GM23338 (cell line): ENCODE measurements around the gene SHISA3. TPM values are rescaled to one million over a fixed set of nuclear protein-coding genes. Genes with fewer than 3 reads are reported as not detected.

ENCODE experiments used
- ATAC-seq: fragments of 200-7000 bp; cut with Tn5 transposase; 3 replicates; pipeline ENCODE4 v1.9.1; 2020
- DNase-seq: peaks from one replicate; pipeline ENCODE4 v3.0.0-alpha.2; 2015; ENCODE audit warnings: low spot score
- H2AFZ ChIP-seq: fragments of 200-600 bp; sonication (generic); 2 replicates; pipeline ENCODE4 v1.8.0; 2016; ENCODE audit warnings: antibody characterized with exemption, mild to moderate bottlenecking, moderate library complexity
- H3F3A ChIP-seq: fragments of 200-600 bp; sonication (generic); replicated peaks from 2 replicates; pipeline ENCODE4 v1.8.0; 2017; ENCODE audit warnings: antibody characterized with exemption, mixed run types, low read depth
- H3K27ac ChIP-seq: fragments of 200-600 bp; sonication (generic); 2 replicates; pipeline ENCODE4 v1.6.1; 2016; ENCODE audit warnings: low read depth
- H3K27me3 ChIP-seq: fragments of 200-600 bp; sonication (generic); 2 replicates; pipeline ENCODE4 v1.8.0; 2016; ENCODE audit warnings: mild to moderate bottlenecking, mixed run types, moderate library complexity; ENCODE audit not compliant: insufficient read depth
- H3K36me3 ChIP-seq: fragments of 200-600 bp; sonication (generic); 2 replicates; pipeline ENCODE4 v1.8.0; 2016; ENCODE audit warnings: mild to moderate bottlenecking; ENCODE audit not compliant: insufficient read depth
- H3K4me1 ChIP-seq: fragments of 200-600 bp; sonication (generic); 2 replicates; pipeline ENCODE4 v1.8.0; 2016; ENCODE audit warnings: mild to moderate bottlenecking, moderate library complexity; ENCODE audit not compliant: insufficient read depth
- H3K4me2 ChIP-seq: fragments of 200-600 bp; sonication (generic); 2 replicates; pipeline ENCODE4 v1.7.1; 2017; ENCODE audit warnings: mixed run types
- H3K4me3 ChIP-seq: fragments of 200-600 bp; sonication (generic); 2 replicates; pipeline ENCODE4 v1.6.1; 2016; ENCODE audit warnings: mixed run types
- H3K79me2 ChIP-seq: fragments of 200-600 bp; sonication (generic); replicated peaks from 2 replicates; pipeline ENCODE4 v1.8.0; 2017; ENCODE audit warnings: mild to moderate bottlenecking; ENCODE audit not compliant: insufficient read depth
- H3K9me2 ChIP-seq: fragments of 200-600 bp; sonication (generic); 2 replicates; pipeline ENCODE4 v1.8.0; 2017; ENCODE audit not compliant: insufficient read depth
- H4K20me1 ChIP-seq: fragments of 200-600 bp; sonication (generic); replicated peaks from 2 replicates; pipeline ENCODE4 v1.8.0; 2017; ENCODE audit warnings: mild to moderate bottlenecking; ENCODE audit not compliant: insufficient read depth
- H3K27ac Mint-ChIP-seq: 2 replicates; pipeline ENCODE4 v1.8.0; 2020; ENCODE audit warnings: inconsistent platforms, mild to moderate bottlenecking, moderate library complexity, mixed read lengths
- H3K27me3 Mint-ChIP-seq: 3 replicates; pipeline ENCODE4 v1.8.0; 2022; ENCODE audit warnings: low read depth, mild to moderate bottlenecking, moderate library complexity, mixed read lengths, inconsistent platforms; ENCODE audit not compliant: insufficient read depth, poor library complexity
- H3K36me3 Mint-ChIP-seq: 3 replicates; pipeline ENCODE4 v1.8.0; 2021; ENCODE audit warnings: low read depth, mild to moderate bottlenecking, inconsistent platforms, moderate library complexity, mixed read lengths
- H3K4me1 Mint-ChIP-seq: 3 replicates; pipeline ENCODE4 v1.8.0; 2020; ENCODE audit warnings: mild to moderate bottlenecking, inconsistent platforms, mixed read lengths
- H3K4me3 Mint-ChIP-seq: 3 replicates; pipeline ENCODE4 v1.8.0; 2021; ENCODE audit warnings: moderate library complexity, mild to moderate bottlenecking, inconsistent platforms, mixed read lengths
- H3K9me3 Mint-ChIP-seq: 3 replicates; pipeline ENCODE4 v1.8.0; 2020; ENCODE audit warnings: moderate library complexity, mild to moderate bottlenecking, inconsistent platforms, mixed read lengths
- CREB1 ChIP-seq: fragments of 250-450 bp; sonication (Bioruptor Pico); IDR thresholded peaks from 2 replicates; pipeline ENCODE4 v1.5.0; 2020; ENCODE audit warnings: low read depth, mild to moderate bottlenecking, moderate library complexity
- EZH2 ChIP-seq: fragments of 200-600 bp; sonication (generic); IDR thresholded peaks from one replicate; pipeline ENCODE4 v1.8.0; 2017; ENCODE audit warnings: antibody characterized with exemption, mild to moderate bottlenecking, low read depth; ENCODE audit not compliant: unreplicated experiment
- JUNB ChIP-seq: IDR thresholded peaks from one replicate; pipeline ENCODE4 v1.6.1; 2016; ENCODE audit warnings: antibody characterized with exemption; ENCODE audit not compliant: unreplicated experiment
- NANOG ChIP-seq: IDR thresholded peaks from 2 replicates; pipeline ENCODE4 v1.6.1; 2016; ENCODE audit warnings: antibody characterized with exemption, borderline replicate concordance
- POLR2AphosphoS5 ChIP-seq: IDR thresholded peaks from 2 replicates; pipeline ENCODE4 v1.6.1; 2016; ENCODE audit warnings: antibody characterized with exemption, low read depth
- ZNF114 ChIP-seq: fragments of 250-450 bp; sonication (Bioruptor Pico); IDR thresholded peaks from 2 replicates; pipeline ENCODE4 v1.5.0; 2020; ENCODE audit warnings: mild to moderate bottlenecking, moderate library complexity
- ZNF331 ChIP-seq: fragments of 250-450 bp; sonication (Bioruptor Pico); IDR thresholded peaks from 2 replicates; pipeline ENCODE4 v1.5.0; 2020; ENCODE audit warnings: low read depth, mild to moderate bottlenecking, moderate library complexity
- polyA plus RNA-seq: library from polyadenylated mRNA; unstranded; fragments of >200 nt; fragmentation: Nextera tagmentation; extraction: Ambion mirVana; gene quantifications from 2 replicates; pipeline ENCODE4 v1.2.1, GENCODE V29; 2016
- total RNA-seq: library from RNA; depleted of rRNA; stranded (reverse); fragments of >200 nt; shearing (Covaris generic); gene quantifications from 2 replicates; pipeline ENCODE4 v1.2.3, GENCODE V29; 2014; rRNA removed
- TF ChIP-seq, protein P1 (sequence below): fragments of 250-450 bp; sonication (Bioruptor Pico); IDR thresholded peaks from 2 replicates; pipeline ENCODE4 v1.5.0; 2020; ENCODE audit warnings: mild to moderate bottlenecking, moderate library complexity
- TF ChIP-seq, protein P2 (sequence below): IDR thresholded peaks from 2 replicates; pipeline ENCODE4 v1.6.1; 2016; ENCODE audit warnings: antibody characterized with exemption

The SHISA3 gene
- total and polyA plus RNA-seq, 2 experiments from 2014 or later: 4.4 to 5.0 TPM

DNA sequence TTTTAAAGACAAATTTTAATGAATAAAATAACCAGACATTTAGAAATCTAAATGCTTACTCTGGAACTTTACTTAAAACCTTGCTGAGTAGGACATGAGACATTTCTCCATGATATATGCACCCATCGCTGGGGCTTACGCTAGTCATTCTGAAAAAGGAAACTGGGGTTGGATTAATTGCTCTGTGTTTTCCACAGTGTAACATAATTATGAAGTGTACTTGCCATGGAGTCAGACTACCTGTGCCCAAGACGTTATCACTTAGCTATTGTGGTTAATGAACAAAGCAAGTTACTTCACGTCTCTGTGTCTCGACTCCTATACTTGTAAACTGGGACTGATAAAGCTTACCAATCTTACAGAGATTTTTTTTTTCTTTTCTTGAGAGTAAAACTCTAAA is 47.8 kb downstream of the SHISA3 start (continued):
- TF ChIP-seq, protein P1, sequence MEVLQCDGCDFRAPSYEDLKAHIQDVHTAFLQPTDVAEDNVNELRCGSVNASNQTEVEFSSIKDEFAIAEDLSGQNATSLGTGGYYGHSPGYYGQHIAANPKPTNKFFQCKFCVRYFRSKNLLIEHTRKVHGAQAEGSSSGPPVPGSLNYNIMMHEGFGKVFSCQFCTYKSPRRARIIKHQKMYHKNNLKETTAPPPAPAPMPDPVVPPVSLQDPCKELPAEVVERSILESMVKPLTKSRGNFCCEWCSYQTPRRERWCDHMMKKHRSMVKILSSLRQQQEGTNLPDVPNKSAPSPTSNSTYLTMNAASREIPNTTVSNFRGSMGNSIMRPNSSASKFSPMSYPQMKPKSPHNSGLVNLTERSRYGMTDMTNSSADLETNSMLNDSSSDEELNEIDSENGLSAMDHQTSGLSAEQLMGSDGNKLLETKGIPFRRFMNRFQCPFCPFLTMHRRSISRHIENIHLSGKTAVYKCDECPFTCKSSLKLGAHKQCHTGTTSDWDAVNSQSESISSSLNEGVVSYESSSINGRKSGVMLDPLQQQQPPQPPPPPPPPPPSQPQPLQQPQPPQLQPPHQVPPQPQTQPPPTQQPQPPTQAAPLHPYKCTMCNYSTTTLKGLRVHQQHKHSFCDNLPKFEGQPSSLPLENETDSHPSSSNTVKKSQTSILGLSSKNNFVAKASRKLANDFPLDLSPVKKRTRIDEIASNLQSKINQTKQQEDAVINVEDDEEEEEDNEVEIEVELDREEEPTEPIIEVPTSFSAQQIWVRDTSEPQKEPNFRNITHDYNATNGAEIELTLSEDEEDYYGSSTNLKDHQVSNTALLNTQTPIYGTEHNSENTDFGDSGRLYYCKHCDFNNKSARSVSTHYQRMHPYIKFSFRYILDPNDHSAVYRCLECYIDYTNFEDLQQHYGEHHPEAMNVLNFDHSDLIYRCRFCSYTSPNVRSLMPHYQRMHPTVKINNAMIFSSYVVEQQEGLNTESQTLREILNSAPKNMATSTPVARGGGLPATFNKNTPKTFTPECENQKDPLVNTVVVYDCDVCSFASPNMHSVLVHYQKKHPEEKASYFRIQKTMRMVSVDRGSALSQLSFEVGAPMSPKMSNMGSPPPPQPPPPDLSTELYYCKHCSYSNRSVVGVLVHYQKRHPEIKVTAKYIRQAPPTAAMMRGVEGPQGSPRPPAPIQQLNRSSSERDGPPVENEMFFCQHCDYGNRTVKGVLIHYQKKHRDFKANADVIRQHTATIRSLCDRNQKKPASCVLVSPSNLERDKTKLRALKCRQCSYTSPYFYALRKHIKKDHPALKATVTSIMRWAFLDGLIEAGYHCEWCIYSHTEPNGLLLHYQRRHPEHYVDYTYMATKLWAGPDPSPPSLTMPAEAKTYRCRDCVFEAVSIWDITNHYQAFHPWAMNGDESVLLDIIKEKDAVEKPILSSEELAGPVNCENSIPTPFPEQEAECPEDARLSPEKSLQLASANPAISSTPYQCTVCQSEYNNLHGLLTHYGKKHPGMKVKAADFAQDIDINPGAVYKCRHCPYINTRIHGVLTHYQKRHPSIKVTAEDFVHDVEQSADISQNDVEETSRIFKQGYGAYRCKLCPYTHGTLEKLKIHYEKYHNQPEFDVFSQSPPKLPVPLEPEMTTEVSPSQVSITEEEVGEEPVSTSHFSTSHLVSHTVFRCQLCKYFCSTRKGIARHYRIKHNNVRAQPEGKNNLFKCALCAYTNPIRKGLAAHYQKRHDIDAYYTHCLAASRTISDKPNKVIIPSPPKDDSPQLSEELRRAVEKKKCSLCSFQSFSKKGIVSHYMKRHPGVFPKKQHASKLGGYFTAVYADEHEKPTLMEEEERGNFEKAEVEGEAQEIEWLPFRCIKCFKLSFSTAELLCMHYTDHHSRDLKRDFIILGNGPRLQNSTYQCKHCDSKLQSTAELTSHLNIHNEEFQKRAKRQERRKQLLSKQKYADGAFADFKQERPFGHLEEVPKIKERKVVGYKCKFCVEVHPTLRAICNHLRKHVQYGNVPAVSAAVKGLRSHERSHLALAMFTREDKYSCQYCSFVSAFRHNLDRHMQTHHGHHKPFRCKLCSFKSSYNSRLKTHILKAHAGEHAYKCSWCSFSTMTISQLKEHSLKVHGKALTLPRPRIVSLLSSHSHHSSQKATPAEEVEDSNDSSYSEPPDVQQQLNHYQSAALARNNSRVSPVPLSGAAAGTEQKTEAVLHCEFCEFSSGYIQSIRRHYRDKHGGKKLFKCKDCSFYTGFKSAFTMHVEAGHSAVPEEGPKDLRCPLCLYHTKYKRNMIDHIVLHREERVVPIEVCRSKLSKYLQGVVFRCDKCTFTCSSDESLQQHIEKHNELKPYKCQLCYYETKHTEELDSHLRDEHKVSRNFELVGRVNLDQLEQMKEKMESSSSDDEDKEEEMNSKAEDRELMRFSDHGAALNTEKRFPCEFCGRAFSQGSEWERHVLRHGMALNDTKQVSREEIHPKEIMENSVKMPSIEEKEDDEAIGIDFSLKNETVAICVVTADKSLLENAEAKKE (CRISPR knock-in tag): no peak
- TF ChIP-seq CREB1 (CRISPR knock-in tag): no peak
- TF ChIP-seq, protein P2, sequence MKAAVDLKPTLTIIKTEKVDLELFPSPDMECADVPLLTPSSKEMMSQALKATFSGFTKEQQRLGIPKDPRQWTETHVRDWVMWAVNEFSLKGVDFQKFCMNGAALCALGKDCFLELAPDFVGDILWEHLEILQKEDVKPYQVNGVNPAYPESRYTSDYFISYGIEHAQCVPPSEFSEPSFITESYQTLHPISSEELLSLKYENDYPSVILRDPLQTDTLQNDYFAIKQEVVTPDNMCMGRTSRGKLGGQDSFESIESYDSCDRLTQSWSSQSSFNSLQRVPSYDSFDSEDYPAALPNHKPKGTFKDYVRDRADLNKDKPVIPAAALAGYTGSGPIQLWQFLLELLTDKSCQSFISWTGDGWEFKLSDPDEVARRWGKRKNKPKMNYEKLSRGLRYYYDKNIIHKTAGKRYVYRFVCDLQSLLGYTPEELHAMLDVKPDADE: no peak
- TF ChIP-seq ZNF114 (CRISPR knock-in tag): no peak
- TF ChIP-seq POLR2AphosphoS5: no peak
- no peak for TF ChIP-seq ZNF331 (CRISPR knock-in tag)
- TF ChIP-seq EZH2: no peak
- TF ChIP-seq JUNB: no peak
- no peak for TF ChIP-seq NANOG

DNA sequence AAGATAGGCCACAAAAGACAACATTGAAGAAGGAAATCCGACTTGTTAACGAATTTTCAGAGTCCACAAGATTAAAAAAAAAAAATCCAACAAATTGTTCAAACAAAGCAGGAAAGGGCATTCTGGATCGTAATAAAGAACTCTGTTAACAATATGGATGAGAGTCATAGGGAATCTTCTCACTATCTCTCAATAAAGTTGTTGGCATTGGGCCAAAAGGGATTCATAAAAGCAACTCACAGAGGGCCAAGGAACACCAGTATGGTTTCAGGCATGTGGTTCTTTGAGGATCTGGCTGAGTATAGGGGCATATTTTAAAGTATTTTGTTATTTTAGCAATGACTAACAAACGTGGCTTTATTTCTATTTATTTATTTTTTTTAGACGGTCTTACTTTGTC is 49.5 kb downstream of the SHISA3 start:
- no peak for TF ChIP-seq NANOG
- no peak overlapping the region for H3K4me3 ChIP-seq
- Mint-ChIP-seq H3K27me3 (no peaks in the 10 kb centered on the region), H3K4me1 (peaks cover 11% of the 10 kb centered on the region; the same call in 2 of the 3 replicates), H3K9me3 (no peaks in the 10 kb centered on the region), H3K36me3 (peaks cover 4% of the 10 kb centered on the region; the same call in 2 of the 3 replicates), H3K4me3 (no peak overlapping the region), H3K27ac (no peak overlapping the region)
- H3F3A ChIP-seq: no peaks in the 10 kb centered on the region
- no peaks in the 10 kb centered on the region for H3K36me3 ChIP-seq
- no peak for ATAC-seq
- H3K4me2 ChIP-seq: no peak overlapping the region
- no peaks in the 10 kb centered on the region for H3K27me3 ChIP-seq
- DNase-seq: no peak
- H3K9me2 ChIP-seq: no peaks in the 10 kb centered on the region
- H3K79me2 ChIP-seq: no peaks in the 10 kb centered on the region
- no peak overlapping the region for H2AFZ ChIP-seq
- H3K27ac ChIP-seq: no peak overlapping the region
- H3K4me1 ChIP-seq: no peaks in the 10 kb centered on the region
- H4K20me1 ChIP-seq: no peaks in the 10 kb centered on the region

Other genes starting within 250 kb of the SHISA3 start
- 60.2 and 60.4 TPM in 2 replicates for gene BEND4, start 244.8 kb upstream of the SHISA3 start, total RNA-seq
- gene BEND4, start 244.8 kb upstream of the SHISA3 start, polyA plus RNA-seq: 13.0 and 13.5 TPM in 2 replicates